HG02623 (cell line): ENCODE measurements around the gene WNT9A.

Source experiments
- ATAC-seq: cut with Tn5 transposase; IDR thresholded peaks from one replicate; pipeline ENCODE4 v1.9.1; 2021; ENCODE audit warnings: moderate library complexity; ENCODE audit not compliant: unreplicated experiment

Gene WNT9A

DNA sequence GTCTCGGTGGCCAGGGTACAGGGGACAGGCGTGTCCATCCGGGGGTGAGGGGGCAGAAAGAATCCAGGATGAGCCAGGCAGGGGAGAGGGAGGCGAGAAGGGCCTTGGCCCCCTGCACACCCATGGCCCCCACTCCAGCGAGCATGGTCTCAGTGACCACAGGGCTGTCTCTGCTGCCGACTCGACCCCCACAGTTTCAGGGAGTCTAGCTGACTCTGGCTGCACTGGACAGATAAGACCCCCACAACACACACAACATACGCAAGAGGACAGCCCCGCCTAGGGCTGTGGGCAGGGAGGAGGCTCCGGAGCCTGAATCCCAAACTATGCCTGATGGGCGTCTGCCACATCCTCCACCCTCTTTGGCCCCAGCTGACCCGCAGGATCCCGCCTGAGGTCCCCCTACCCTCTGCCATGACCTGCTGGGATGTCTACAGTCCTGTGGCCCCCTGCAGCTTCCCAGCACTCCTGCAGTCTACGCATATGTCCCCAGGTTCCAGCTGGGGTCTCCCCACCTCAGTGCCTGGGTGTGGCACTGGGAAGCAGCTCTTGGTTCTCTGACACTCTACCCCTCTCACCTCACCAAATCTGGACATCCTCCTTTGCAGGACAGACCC lies 22.0 kb downstream of the WNT9A start:
- no peak for ATAC-seq

DNA sequence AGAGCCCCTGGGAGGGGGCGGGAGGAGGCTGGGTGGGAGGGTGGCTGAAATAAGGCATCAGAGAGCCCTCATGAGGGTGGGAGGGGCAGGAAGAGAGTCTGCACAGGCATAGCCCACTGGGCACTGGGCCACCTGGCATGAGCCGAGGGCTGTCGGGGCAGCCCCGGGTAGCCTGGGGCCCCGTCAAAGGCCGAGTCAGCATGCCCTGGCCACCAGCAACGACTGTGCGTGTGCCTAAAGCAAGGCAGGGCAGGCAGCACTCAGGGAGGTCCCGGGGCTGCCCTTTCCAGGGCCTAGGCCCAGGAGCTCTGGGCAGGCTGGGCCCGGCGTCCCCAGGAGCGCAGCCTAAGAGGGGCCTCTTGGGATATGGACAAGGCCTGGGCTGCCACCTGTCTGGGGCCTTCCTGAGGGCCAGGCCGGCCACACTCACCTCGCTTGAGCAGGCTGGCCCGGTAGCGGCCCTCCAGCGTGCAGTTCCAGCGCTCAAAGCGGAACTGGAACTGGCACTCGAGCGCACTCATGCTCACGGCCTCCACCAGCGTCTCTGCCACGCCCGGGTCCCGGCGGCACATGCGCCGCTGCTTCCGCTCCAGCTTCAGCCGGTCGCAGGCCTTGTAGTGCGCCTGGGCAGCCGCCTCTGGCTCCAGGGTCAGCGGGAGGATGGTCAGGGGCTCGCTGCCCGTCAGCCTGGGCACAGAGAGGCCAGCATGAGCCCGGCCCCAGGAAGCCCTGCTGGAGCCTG lies 22.7 kb downstream of the WNT9A start:
- no peak for ATAC-seq

GRCh38 chr1:227924168-227924832 lies 23.4 kb downstream of the WNT9A start:
- no peak for ATAC-seq

GRCh38 chr1:227923353-227924167 lies 24.2 kb downstream of the WNT9A start:
- ATAC-seq, result no peak

GRCh38 chr1:227922501-227923352 lies 25.0 kb downstream of the WNT9A start:
- no peak for ATAC-seq

DNA sequence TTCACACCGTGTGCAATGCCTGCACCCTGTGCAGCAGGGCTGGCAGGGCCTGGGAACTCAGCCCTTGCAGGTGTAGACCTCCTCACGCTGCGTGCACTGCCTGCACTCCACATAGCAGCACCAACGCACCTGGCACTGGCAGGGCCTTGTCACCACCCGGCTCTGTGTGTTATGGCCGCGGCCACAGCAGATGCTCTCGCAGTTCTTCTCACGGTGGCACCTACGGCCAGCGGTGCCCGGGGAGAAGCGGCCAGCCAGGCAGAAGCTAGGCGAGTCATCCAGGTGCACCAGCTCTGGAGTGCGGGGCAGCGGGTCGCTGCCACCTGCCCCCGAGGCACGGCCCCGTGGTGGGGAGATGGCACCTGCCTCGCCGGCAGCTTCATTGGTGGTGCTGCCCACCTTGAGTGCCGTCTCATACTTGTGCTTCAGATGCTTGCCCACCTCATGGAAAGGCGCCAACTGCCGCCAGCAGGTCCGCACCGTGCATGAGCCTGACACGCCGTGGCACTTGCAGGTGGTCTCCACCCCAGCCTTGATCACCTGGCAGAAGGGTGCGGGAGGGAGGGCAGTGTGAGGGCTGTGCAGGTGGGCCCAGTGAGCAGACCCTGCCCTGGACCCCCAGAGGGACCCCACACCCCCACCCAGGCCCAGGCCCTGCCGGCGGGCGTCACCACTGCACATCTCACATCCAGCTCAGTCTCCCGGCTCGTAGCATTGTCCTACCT lies 26.1 kb downstream of the WNT9A start:
- ATAC-seq, result no peak

DNA sequence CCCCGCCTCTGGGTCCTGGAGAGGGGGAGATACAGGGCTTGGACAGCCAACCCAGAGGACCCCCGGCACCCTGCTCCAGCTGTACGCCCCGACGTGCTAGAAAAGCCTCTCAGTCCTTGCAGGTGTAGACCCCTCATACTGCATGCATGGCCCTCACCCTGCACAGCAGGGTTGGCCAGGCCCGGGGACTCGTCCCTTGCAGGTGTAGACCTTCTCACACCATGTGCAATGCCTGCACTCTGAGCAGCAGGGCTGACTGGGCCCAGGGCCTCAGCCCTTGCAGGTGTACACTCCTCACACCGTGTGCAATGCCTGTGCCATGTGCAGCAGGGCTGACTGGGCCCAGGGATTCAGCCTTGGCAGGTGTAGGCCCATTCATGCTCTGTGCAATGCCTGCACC lies 26.8 kb downstream of the WNT9A start:
- ATAC-seq, result no peak

DNA sequence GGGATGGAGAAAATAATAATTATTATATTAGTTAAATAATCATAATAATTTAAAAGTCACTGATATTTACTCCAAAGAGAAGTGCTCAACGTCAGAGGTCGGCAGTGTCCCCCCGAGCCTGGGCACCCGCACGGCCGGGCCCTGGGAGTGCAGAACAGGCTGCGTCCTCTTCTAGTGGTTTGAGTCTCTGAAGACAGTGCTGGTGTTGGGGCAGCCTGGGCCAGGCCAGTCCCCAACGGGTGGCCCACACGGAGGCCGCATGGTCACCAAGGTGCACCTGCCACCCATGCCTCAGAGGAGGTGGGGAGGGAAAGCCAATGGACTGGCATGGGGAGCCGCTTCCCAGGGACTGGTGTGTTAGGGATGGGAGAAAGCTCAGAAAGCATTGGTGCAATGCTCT lies 27.3 kb downstream of the WNT9A start:
- ATAC-seq, result no peak

DNA sequence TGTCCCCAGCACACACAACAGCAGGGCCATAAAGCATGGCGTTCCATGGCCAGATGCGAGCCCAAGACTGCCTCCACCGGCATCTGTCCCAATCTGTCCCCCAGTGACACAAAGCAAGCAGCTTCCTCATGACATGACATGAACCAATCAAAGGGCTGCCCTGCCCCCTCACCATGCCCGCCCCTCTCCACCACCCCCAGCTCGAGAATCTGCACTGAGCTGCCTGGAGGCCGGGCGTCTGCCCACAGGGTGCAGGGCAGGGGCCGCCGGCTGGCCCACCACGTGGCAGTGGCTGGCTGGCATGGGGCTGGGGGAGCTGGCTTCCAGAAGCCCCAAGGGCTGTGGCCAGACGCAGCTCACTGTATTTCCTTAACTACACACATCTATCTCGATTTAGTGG lies 27.8 kb downstream of the WNT9A start:
- no peak for ATAC-seq

DNA sequence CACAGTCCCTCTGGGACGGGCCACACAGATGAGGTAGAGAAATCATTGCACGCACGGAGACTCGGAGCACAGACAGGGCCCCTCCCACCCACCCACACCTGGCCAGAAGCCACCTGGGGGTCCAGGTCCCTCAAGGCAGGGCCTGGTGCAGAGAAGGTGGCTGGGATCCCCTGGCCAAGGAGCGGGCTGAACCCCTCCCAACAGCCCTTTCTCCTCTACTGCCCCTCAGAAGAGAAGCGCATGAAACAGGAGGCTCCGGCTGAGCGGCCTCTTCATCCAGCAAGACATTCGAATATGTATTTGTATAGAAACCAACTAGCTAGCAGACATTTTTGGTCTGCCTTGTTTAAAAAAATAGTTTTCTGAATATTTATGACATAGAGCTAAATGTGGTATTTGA lies 29.0 kb downstream of the WNT9A start:
- no peak for ATAC-seq

DNA sequence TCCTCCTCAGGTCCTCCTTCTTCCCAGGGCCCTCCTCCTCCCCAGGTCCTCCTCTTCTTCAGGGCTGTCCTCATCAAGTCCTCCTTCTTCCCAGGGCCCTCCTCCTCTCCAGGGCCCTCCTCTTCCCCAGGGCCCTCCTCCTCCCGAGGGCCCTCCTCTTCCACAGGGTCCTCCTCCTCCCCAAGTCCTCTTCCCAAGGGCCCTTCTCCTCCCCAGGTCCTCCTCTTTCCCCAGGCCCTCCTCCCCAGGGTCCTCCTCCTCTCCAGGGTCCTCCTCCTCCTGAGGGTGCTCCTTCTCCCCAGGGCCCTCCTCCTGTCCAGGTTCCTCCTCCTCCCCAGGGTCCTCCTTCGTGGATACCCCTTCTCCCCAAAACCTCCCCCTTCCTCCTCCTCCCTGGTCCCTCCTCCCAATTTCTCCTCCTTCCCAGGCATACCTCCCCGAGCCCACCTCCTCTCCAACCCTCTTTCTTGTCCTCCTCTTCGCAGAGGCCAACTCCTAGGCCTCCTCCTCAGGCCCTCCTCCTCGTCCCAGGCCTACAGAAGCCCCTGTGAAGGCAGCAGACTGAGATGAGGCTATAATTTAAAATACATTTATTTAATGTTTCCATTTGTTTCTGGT lies 29.5 kb downstream of the WNT9A start:
- no peak for ATAC-seq

- ATAC-seq, result no peak
Measured at GRCh38 chr1:227917081-227917950, 30.4 kb downstream of the WNT9A start.

DNA sequence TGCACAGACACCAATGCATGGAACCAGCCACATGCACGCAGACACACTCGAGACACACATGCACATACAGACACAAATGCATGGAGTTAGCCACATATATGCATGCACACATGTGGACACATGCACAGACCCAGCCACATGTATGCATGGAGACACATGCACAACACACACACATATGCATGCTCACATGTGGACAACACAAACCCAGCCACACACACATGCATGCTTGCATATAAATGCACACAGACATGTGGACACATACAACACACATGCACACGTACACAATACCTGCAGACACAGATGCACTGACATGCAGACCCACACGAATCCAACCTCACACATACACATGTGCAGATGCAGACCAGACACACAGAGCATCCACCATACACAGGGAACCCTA lies 31.1 kb downstream of the WNT9A start:
- no peak for ATAC-seq

- ATAC-seq, result no peak
Measured at GRCh38 chr1:227915564-227916553, 31.9 kb downstream of the WNT9A start.

- no peak for ATAC-seq
Measured at GRCh38 chr1:227914801-227915563, 32.8 kb downstream of the WNT9A start.
